Thyroid gland (tissue), 4 donors: ENCODE data around the gene JHY. TPM values are rescaled to one million over a fixed set of nuclear protein-coding genes. Genes with fewer than 3 reads are reported as not detected.

Source experiments
- DNase-seq, 2 donors: peaks; one replicate each; pipeline ENCODE4 v3.0.0-alpha.2; 2019
- H3K27ac ChIP-seq, 3 donors: fragments of 200-600 bp; sonication (generic); 1 replicate in 2 of 3; 2 replicates in 1 of 3; pipeline ENCODE4 v1.5.1; 2016 to 2019; ENCODE audit warnings: mild to moderate bottlenecking in 1 of 3, moderate library complexity in 1 of 3
- H3K27me3 ChIP-seq: fragments of 200-600 bp; sonication (generic); one replicate; pipeline ENCODE4 v1.5.1; 2019
- H3K36me3 ChIP-seq, 2 donors: fragments of 200-600 bp; sonication (generic); one replicate each; pipeline ENCODE4 v1.5.1; 2016 to 2019
- H3K4me1 ChIP-seq, 2 donors: fragments of 200-600 bp; sonication (generic); one replicate each; pipeline ENCODE4 v1.5.1; 2017 to 2019
- H3K4me3 ChIP-seq, 3 donors: fragments of 200-600 bp; sonication (generic); replicated peaks in 1 of 3; 1 replicate in 2 of 3; 2 replicates in 1 of 3; pipeline ENCODE4 v1.5.1; 2016; ENCODE audit warnings: mild to moderate bottlenecking in 1 of 3
- H3K9me3 ChIP-seq: fragments of 200-600 bp; sonication (generic); one replicate; pipeline ENCODE4 v1.5.1; 2017
- POLR2A ChIP-seq, 2 donors: fragments of 450-650 bp; IDR thresholded peaks; one replicate each; pipeline ENCODE4 v1.6.1; 2017; ENCODE audit warnings: antibody characterized with exemption in 2 of 2, mild to moderate bottlenecking in 2 of 2, moderate library complexity in 1 of 2
- WGBS, 2 donors: methylation state at CpG; one replicate each; pipeline ENCODE4 v1.1.5; 2017; 5-methylcytosine and 5-hydroxymethylcytosine counted together
- intact Hi-C: fragments of 100-400 bp; cut with DNase I; formaldehyde crosslinking; loops from one replicate; pipeline ENCODE4 v1.15.1; 2023
- small RNA-seq: library from RNA; depleted of rRNA; stranded (forward); fragments of <200 nt; gene quantifications from one replicate; pipeline ENCODE3, GENCODE V24; 2016
- total RNA-seq, 4 donors: library from RNA; depleted of rRNA; stranded (reverse); fragments of >200 nt; gene quantifications; one replicate each; pipeline ENCODE4 v1.2.3, GENCODE V29; 2016
- TF ChIP-seq, protein P1 (sequence below), 6 experiments: fragments of 200-600 bp in 3 of 6; fragments of 450-650 bp in 3 of 6; sonication (generic) in 3 of 6; IDR thresholded peaks; one replicate each; pipeline ENCODE4 v1.5.1; 2016 to 2019; ENCODE audit warnings: antibody characterized with exemption in 6 of 6, mild to moderate bottlenecking in 2 of 6, inconsistent platforms in 1 of 6, moderate library complexity in 1 of 6

JHY gene
- total RNA-seq, 4 donors from 2014 or later = 5.8 to 11.8 (median 8.9) TPM

GRCh38 chr11:122998727-122999366 lies 116.3 kb downstream of the JHY start:
- TF ChIP-seq POLR2A (IDR thresholded peaks at IDR 0.05) = no peak
- TF ChIP-seq, protein P1, sequence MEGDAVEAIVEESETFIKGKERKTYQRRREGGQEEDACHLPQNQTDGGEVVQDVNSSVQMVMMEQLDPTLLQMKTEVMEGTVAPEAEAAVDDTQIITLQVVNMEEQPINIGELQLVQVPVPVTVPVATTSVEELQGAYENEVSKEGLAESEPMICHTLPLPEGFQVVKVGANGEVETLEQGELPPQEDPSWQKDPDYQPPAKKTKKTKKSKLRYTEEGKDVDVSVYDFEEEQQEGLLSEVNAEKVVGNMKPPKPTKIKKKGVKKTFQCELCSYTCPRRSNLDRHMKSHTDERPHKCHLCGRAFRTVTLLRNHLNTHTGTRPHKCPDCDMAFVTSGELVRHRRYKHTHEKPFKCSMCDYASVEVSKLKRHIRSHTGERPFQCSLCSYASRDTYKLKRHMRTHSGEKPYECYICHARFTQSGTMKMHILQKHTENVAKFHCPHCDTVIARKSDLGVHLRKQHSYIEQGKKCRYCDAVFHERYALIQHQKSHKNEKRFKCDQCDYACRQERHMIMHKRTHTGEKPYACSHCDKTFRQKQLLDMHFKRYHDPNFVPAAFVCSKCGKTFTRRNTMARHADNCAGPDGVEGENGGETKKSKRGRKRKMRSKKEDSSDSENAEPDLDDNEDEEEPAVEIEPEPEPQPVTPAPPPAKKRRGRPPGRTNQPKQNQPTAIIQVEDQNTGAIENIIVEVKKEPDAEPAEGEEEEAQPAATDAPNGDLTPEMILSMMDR (IDR thresholded peaks at IDR 0.05) = no peak
- Histone ChIP-seq H3K9me3 (no peaks in the 10 kb centered on the region), H3K27ac (no peak overlapping the region), H3K4me3 (no peak overlapping the region), H3K36me3 (no peaks in the 10 kb centered on the region), H3K27me3 (no peaks in the 10 kb centered on the region), H3K4me1 (no peaks in the 10 kb centered on the region)
- intact Hi-C loops = no loop called here
- 45% methylated on average over 14 of the region's 14 CpGs for WGBS, 2 donors
- DNase-seq = no peak

DNA sequence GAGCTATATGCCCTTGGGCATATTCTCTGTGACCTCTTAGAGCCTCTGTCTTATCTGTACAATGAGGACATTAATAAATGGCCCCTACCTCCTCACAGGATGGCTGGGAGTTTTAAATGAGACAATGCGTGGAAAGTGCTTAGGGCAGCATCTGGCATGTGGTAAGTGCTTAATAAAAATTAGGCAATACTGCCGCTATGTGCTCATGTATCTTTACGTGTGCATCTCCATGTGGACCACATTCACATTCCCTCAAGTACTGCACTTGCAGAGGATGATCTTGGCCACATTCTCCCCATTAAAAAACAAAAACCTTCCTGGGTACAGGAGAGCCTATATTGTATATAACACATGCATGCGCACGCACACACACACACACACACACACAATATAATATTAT lies 118.2 kb downstream of the JHY start:
- no peaks in the 10 kb centered on the region for H3K4me1 ChIP-seq
- H3K27me3 ChIP-seq = no peaks in the 10 kb centered on the region
- no peak overlapping the region for H3K4me3 ChIP-seq
- WGBS, 2 donors = 88 to 91% methylated on average over 5 of the region's 5 CpGs
- intact Hi-C loops = no loop called here
- TF ChIP-seq POLR2A (IDR thresholded peaks at IDR 0.05) = no peak
- TF ChIP-seq, protein P1 (IDR thresholded peaks at IDR 0.05) = no peak
- H3K36me3 ChIP-seq = no peaks in the 10 kb centered on the region
- H3K27ac ChIP-seq = no peak overlapping the region
- no peaks in the 10 kb centered on the region for H3K9me3 ChIP-seq
- DNase-seq = no peak

- no peak for TF ChIP-seq POLR2A (IDR thresholded peaks at IDR 0.05)
- TF ChIP-seq, protein P1 (IDR thresholded peaks at IDR 0.05) = no peak
- intact Hi-C loops = no loop called here
Observed at GRCh38 chr11:123006860-123007542, 124.4 kb downstream of the JHY start.

More at GRCh38 chr11:123006860-123007542, 124.4 kb downstream of the JHY start:
- Histone ChIP-seq H3K4me1 (no peaks in the 10 kb centered on the region), H3K27ac (no peak overlapping the region), H3K4me3 (no peak overlapping the region), H3K36me3 (no peaks in the 10 kb centered on the region), H3K27me3 (no peaks in the 10 kb centered on the region), H3K9me3 (no peaks in the 10 kb centered on the region)
- no peak for DNase-seq
- WGBS, 2 donors = 78 to 84% methylated on average over 5 of the region's 5 CpGs

Small RNA genes lying within 50 kb of the gene (small RNA-seq; reads per million reads assigned to genes)
- gene RNU4-23P = not detected

Other genes with a start within 250 kb of the JHY start
- gene UBASH3B, start 227.0 kb upstream of the JHY start, total RNA-seq = 10 to 100 TPM in 2 of 4 donors, 1 to 10 TPM in 2; 4.3 to 16.6 (median 9.1) TPM
- under 1 TPM in 1 of 4 donors, not detected in 3; 0.45 TPM for gene CRTAM, start 44.3 kb upstream of the JHY start, total RNA-seq
- gene BSX, start 99.1 kb downstream of the JHY start, total RNA-seq = not detected
- gene HSPA8, start 179.4 kb downstream of the JHY start, total RNA-seq = 1,000 to 10,000 TPM in 1 of 4 donors, 100 to 1,000 TPM in 3; 641 to 1,030 (median 860) TPM